GM21576 (cell line): ENCODE results near the gene TRIP6.
"Not testable (repeated sequence)": the region's sequence is repeated elsewhere in the genome, so short reads cannot be mapped to it uniquely, and the experiment has no call there.

Experiments used
- ATAC-seq: cut with Tn5 transposase; IDR thresholded peaks from one replicate; pipeline ENCODE4 v1.9.1; 2021; ENCODE audit warnings: mild to moderate bottlenecking, moderate library complexity; ENCODE audit not compliant: unreplicated experiment

Gene TRIP6

GRCh38 chr7:100837099-100837836, 29.9 kb upstream of the TRIP6 start:
- peak; percentile 71 for ATAC-seq

- no peak for ATAC-seq
Observed at GRCh38 chr7:100839361-100839760, 27.8 kb upstream of the TRIP6 start.

- ATAC-seq = no peak
Observed at GRCh38 chr7:100840470-100841100, 26.6 kb upstream of the TRIP6 start.

GRCh38 chr7:100847360-100847759, 19.8 kb upstream of the TRIP6 start:
- no peak for ATAC-seq

- peak; percentile 82 for ATAC-seq
Observed at GRCh38 chr7:100852048-100852872, 14.9 kb upstream of the TRIP6 start, which contains the start of gene SLC12A9. TSS of gene SLC12A9 (plus strand) at chr7:100852713. CDS start at chr7:100854198, 1,485 bp downstream.

- no peak for ATAC-seq
Observed at GRCh38 chr7:100854146-100854895, 12.9 kb upstream of the TRIP6 start.

GRCh38 chr7:100854899-100855298, 12.3 kb upstream of the TRIP6 start:
- ATAC-seq = not testable (repeated sequence)

GRCh38 chr7:100855515-100855914, 11.7 kb upstream of the TRIP6 start:
- ATAC-seq = no peak

- no peak for ATAC-seq
Observed at GRCh38 chr7:100856871-100857282, 10.3 kb upstream of the TRIP6 start.

GRCh38 chr7:100859856-100860255, 7.3 kb upstream of the TRIP6 start:
- no peak for ATAC-seq

- no peak for ATAC-seq
Observed at GRCh38 chr7:100860702-100861615, 6.2 kb upstream of the TRIP6 start.

GRCh38 chr7:100861616-100861985, 5.6 kb upstream of the TRIP6 start:
- no peak for ATAC-seq

- no peak for ATAC-seq
Observed at GRCh38 chr7:100863406-100863950, 3.7 kb upstream of the TRIP6 start.

GRCh38 chr7:100864263-100864845, 2.8 kb upstream of the TRIP6 start:
- no peak for ATAC-seq

GRCh38 chr7:100865372-100865911, 1.7 kb upstream of the TRIP6 start:
- no peak for ATAC-seq

- no peak for ATAC-seq
Observed at GRCh38 chr7:100865938-100866728, 1.1 kb upstream of the TRIP6 start.

GRCh38 chr7:100866729-100867039, 503 bp upstream of the TRIP6 start:
- ATAC-seq = no peak

GRCh38 chr7:100867776-100868485, 744 bp downstream of the TRIP6 start:
- no peak for ATAC-seq
